Stimulated activated CD8-positive, alpha-beta memory T cell treated with anti-CD3 and anti-CD28 coated beads, Interleukin-15, amount 100 ng/mL, for 48 hours (primary cell): ENCODE data around the gene TRMT1L.
"Not testable (repeated sequence)": the region's sequence is repeated elsewhere in the genome, so short reads cannot be mapped to it uniquely, and the experiment has no call there.

ENCODE experiments used
- DNase-seq, 2 donors: peaks; one replicate each; pipeline ENCODE4 v3.0.0-alpha.2; 2020; ENCODE audit warnings: low read depth in 2 of 2

The TRMT1L gene, protein sequence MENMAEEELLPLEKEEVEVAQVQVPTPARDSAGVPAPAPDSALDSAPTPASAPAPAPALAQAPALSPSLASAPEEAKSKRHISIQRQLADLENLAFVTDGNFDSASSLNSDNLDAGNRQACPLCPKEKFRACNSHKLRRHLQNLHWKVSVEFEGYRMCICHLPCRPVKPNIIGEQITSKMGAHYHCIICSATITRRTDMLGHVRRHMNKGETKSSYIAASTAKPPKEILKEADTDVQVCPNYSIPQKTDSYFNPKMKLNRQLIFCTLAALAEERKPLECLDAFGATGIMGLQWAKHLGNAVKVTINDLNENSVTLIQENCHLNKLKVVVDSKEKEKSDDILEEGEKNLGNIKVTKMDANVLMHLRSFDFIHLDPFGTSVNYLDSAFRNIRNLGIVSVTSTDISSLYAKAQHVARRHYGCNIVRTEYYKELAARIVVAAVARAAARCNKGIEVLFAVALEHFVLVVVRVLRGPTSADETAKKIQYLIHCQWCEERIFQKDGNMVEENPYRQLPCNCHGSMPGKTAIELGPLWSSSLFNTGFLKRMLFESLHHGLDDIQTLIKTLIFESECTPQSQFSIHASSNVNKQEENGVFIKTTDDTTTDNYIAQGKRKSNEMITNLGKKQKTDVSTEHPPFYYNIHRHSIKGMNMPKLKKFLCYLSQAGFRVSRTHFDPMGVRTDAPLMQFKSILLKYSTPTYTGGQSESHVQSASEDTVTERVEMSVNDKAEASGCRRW

DNA sequence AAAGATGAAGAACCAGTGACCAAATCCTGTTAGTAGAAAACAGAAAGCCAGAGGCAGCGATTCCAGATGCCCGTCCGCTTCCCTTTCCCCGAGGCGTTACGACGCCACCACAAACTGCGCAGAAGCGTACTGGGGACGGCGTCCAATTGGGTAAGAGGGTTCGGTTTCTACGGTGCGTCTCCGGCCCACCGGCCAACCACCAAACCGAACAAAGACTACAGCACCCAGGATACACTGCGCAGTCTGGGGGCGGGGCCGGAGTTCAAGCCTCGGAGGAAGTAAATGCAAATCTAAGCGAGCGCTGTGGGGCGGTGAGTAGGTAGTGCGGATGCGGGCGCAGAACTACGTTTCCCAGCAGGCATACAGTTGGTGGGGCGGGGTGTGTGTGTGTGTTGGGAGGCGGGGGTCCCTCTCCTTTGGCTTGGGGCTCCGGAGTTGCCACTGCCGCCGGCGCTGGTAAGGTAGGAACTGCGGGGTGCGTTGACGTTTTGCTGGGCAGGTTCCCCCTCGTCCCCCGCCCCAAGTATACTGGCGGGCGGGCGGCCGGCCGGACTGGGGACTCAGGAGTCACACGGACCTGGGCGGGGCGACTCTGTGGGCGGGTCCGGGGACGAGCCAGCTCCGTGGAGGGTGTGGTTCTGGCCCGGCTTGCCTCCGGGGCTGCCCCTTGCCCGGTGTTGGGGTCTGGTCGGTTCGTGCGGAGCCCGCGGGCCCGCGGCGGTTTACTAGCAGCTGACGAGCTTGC lies at the start of gene TRMT1L, which contains the start of gene SWT1:
TRMT1L (minus strand) TSS at position 100 of the 745 bp plus-strand sequence. CDS start 241 bp downstream, outside the sequence.
SWT1 (plus strand) TSS at position 314 of the 745 bp plus-strand sequence. CDS start 3,675 bp downstream, outside the sequence.
- peak; percentile 97 to 98 for DNase-seq

DNA sequence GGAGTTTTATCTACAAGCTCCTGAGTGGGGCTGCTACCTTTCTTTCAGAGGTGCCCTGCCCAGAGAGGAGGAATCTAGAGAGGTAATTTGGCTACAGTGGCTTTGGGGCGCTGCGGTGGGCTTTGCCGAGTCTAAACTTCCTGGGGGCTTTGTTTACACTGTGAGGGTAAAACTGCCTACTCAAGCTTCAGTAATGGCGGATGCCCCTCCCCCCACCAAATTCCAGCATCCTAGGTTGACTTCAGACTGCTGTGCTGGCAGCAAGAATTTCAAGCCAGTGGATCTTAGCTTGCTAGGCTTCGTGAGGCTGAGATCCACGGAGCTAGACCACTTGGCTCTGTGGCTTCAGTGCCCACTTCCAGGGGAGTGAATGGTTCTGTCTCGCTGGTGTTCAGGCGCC lies 44.1 kb upstream of the TRMT1L start:
- no peak for DNase-seq

DNA sequence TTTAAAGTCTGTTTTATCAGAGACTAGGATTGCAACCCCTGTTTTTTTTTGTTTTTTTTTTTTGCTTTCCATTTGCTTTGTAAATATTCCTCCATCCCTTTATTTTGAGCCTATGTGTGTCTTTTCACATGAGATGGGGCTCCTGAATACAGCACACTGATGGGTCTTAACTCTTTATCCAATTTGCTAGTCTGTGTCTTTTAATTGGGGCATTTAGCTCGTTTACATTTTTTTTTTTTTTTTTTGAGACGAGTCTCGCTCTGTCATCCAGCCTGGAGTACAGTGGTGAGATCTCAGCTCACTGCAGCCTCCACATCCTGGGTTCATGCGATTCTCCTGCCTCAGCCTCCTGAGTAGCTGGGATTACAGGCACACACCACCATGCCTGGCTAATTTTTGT lies 42.0 kb upstream of the TRMT1L start:
- not testable (repeated sequence) for DNase-seq

DNA sequence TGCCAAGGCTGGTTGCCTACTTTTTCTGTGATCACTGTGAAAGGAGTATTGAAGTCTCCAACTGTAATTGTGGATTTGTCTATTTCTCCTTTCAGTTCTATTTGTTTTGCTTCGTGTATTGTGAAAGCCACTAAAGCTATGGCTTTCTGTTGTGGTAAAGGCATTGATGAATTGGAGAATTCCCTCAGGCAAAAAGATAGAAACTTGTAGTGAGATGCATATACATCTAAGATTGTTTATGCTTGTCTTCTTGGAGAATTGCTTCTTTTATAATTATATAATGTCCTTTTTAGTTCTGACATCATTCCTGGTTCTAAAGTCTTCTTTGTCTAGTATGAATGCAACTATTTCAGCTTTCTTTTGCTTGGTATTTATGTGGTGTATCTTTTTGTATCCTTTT lies 37.0 kb upstream of the TRMT1L start:
- DNase-seq: no peak

DNA sequence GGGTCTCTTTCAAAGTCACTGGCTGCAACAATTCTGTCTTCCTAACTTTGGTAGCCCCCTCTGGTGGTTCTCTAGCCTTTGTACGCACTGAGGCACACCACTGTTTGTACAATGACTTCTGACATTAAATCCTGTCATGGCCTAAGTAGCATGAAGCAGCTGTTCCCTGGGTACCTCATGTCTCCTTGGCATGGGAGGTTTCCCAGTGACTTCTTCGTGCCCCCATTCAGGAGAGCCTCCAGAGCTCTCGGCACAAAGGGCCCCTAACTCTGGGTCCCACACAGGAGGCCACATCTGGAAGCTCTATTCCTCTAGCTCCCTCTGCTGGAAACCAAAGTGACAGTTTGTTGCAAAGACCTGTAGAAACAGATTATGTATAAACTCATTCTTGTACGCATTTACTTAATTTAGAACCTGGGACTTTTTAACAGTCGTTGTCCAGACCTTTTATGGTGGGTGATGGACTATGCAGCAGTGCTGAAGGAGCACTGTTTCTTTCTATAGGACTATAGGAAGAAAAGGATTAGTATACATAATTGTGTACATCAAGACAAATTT lies 13.6 kb upstream of the TRMT1L start:
- DNase-seq: no peak

DNA sequence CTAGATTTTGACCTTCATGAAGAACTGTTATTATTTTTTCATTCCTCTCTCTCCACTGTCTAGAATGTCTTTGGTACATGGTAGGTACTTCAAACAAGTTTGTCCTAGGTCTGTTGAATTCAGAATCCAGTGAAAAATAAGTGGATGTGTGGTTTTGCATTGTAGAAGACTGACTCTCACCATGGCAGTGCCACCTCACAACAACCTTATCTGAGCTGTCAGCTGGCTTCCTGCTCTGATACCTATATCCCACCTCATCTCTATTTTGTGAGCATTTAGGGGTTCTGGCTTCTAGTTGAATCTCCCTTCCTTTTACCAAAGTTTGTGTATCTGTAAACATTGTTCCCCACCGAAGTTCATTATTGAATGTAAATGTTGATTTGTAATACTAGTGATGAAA lies 9.4 kb upstream of the TRMT1L start:
- no peak for DNase-seq

DNA sequence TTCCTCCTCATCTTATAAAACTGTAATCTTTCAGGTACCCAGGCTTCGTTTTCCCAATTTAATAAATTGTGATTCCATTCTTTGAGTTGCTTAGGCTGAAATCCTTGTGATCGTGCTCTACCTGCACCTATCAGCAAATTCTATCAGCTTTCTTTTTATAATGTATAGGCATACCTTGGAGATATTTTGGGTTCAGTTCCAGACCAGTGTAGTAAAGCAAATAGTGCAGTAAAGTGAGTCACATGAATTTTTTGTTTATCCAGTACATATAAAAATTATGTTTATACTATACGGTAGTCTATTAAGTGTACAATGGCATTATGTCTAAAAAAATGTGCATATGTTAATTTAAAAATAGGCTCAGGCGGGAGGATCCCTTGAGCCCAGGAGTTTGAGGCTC lies 5.7 kb upstream of the TRMT1L start:
- no peak for DNase-seq

DNA sequence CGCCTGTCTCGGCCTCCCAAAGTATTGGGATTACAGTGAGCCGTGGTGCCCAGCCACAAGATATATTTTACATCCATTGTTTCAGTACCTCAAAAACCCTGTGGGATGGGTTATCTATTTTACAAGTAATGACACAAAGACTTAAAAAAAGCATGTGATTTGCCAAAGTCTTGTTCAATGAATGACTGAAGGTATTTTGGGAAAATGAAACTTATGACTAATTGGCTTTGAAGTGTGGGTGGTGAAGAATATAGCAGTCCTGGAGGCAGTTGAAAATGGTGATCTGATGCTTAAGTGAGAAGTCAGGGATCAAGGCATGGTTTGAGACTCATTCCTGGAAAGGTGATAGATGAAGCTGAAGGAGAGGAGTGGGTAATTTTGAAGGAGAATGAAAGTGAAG lies 3.2 kb upstream of the TRMT1L start:
- no peak for DNase-seq

DNA sequence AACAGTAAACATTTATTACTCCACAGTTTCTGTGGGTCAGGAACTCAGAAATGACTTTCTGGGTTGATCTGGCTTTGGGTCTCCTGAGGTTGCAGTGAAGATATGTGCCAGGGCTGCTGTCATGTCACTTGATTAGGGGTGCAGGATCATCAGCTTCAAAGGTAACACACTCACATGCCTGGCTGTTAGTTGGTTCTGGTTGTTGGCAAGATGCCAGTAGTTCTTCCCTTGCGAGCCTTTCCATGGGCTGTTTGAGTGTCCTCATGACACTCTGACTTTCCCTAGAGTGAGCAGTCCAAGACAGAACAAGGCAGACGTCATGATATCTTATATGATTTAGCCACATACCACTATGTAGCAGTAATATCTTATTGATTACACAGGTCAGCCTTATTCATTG lies 2.0 kb upstream of the TRMT1L start:
- no peak for DNase-seq

DNA sequence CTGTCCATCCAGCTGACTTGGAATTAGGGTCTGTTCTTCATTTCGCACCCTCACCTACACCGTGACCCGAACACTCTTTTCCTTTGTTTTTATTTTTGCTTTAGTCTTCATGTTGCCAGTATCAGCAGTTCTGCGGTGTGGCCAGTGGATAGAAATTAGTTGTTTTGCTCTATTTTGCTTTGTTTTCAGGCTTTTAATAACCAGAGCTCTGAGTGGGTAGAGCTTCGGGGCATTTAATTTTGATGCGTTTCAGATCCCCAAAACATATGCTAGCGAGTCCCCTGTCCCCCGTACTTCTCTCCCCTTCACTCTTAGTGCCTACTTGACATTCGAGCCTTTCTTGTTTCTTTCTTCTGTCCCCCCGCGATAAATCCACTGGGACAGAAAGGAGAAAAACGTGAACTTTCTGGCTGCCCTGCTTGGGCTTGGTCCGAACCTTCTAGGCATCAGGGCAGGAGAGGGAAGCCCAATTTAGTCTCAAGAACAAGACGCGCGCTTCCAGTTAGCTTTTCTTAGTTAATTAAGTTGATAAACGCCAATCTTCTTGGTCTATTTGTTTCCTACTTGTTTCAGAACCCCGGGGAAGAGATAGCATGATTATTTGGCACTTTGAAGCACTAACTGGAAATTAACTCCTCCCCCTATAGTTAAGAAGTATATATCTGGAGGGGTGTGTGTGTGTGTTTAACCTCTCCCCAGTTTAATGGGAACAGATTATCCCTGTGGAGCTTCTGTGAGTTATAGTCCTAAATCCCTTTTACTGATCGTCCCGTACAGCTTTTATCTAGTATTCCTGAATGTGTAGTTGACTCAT lies 1.1 kb upstream of the TRMT1L start:
- no peak for DNase-seq

DNA sequence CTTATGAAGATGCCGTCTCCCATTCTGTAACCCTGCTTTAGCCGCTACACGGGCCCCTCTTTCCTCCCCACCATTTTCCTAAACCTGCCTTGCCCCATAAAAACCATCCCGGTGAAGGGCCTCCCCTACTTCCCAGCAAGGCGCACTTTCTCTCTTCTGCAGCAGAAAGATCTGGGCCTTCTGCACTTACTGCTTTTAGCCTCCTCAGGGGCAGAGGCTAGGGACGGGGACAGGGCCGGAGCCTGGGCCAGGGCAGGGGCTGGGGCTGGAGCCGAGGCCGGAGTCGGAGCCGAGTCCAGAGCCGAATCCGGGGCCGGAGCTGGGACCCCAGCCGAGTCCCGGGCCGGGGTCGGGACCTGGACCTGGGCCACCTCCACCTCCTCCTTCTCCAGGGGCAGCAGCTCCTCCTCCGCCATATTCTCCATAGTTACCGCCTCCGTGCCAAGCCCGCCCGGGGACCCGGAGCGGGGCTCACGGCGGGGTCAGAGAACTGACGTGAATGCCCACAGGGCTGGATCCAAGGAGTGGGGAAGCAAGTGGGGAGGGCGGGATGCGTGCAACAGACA lies 382 bp downstream of the TRMT1L start:
- DNase-seq: no peak

DNA sequence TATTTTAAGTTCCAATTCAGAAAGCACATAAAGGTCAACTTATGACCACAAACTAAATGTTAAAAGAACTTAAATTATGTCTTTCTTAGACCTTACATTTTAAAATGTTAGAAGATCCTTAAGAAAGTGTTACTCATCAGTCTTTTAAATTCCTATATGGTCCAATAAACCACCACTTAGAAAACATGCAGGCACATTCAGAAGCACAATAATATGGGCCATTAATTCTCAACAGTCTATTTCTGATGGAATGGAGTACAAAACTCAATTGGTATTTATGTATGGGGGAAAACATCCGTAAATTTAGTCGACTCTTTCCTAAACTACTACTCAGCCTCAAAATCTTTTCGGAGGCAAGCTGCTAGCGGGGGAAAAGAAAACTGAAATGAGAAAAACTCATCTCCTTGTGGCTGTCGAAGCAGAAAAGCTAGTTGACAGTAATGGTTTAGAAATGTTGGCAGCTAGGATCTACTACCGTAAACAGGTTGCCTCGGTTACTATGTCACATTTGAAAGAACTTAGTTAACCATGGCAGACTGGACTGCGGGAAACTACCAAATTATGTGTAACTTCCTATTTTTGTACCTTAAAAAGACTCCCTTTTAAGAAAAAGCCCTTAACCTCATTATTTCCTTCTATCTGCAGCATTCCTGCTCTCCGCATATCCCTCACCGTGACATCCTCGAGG lies 1.0 kb downstream of the TRMT1L start:
- DNase-seq: no peak

DNA sequence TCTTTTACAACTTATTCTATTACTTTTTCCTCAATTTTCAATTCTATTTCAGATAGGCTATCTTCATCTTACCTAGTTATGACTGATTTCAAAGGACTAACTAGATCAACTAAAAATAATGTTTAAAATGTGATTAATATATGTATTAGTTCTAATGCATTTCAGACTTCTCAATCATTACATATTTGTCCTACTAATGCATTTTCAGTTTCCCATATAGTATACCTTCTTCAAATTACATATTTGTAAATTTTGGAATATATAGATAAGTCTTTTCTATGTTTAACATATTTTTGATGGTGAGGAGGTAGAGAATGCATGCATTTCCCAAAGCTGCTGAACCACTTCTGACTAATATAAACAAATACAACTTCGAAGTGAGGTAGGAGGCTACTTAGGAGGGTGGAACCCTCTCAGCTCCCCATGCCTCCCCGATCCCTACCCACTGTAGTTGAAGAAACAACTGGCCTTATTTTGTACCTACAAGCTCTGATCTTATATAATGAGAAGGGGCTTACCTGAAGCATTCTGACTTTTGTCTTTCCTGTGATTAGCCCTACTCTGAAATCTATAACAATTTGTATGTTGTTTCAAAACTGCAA lies 1.7 kb downstream of the TRMT1L start:
- no peak for DNase-seq

DNA sequence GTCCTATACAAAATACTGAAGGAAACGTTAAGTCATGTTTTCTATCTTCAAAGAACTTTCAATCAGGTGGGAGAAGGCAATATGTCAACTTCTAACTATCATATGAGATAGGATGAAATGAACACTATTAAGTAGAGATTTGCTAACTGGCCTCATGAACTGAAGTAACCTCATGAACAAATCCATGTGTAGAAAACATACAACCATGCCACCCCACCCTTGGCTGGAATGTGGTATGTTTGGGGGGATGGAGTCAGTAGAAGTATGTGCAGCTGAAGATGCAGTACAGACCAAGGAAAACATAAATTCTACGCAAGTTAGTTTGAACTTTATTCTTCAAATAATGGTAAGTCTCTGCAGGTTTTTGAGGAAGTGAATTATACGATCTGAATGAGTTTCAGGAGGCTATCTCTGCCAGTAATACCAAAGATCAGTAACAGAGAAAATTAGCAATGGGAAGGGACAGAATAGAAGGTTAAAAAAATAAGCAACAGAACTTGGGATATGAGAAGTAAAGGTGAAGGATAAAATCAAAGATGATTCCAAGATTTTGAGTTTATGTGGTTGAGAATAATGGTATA lies 4.5 kb downstream of the TRMT1L start:
- DNase-seq: no peak

DNA sequence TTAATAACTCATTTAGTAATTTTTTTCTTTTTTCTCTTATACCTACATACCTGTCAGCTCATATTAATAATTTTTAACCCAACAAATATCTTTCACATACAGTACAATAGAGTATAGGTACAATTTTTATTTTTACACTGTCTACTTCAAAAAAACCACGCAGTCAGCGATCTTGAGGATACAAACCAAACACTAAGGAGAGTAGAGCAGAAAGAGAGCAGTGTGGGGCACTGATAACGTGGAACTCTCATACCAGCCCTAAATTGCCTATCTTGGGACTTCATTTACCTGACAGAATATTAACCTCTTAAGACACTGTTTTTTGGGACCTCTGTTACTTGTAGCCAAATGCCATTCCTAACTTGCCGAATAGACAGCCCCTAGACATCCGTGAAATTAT lies 5.5 kb downstream of the TRMT1L start:
- DNase-seq: no peak

DNA sequence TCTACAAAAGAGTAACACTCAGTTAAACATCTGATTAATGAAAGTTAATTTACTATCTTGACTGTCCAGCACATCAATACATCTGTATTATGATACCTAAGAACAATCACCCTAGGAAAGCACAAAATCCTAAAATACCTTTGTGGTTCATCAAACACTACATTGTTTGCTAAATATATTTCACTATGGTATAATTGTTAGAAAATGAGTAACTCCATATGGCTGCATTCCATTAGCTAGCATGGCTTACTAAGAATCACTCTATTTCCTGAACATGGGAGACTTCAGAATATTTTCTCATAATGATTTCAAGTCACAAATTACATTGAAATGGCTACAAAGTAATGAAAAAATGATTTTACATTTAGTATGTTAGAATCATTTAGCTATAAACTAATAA lies 12.5 kb downstream of the TRMT1L start:
- DNase-seq: no peak

DNA sequence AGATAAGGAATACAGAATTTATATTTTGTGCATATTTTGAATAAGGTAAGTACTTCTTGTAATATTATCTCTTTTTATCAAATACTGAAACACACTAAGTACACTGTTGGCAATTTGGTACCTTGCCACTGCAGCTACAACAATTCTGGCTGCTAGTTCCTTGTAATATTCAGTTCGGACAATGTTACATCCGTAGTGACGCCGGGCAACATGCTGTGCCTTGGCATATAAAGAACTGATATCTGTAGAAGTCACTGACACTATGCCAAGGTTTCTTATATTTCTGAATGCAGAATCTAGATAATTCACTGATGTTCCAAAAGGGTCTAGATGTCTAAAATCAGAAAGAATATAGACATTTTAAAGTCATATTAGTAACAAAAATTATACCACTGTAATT lies 17.5 kb downstream of the TRMT1L start:
- DNase-seq: no peak

DNA sequence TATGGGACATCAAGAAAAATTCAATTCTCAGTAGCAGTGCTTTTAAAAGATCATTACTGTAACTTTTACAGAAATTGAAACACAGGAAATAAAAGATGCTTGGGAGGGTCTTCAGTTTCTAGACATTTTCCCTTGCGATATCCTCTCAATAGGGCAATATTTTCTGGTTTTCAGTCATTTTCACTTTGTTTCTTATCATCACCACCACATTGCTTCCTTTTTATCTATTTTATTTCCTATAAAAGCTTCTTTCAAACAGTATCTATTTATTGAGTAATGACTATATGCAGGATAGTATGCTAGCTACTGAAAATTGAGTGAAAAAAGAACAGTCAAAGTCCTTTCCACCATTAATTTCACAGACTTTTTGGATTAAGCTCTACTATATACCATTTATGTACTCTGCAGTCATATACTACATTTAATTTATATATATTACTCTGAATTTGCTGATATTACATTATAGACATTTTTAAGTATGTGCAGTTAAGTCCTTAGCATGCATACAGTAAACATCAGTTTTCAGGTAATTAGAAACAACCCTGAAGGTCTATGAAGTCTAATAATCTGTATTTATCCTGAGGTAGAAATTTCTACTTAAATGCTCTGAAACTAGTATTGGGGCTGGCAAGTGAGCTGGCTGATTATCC lies 18.7 kb downstream of the TRMT1L start:
- DNase-seq: no peak

DNA sequence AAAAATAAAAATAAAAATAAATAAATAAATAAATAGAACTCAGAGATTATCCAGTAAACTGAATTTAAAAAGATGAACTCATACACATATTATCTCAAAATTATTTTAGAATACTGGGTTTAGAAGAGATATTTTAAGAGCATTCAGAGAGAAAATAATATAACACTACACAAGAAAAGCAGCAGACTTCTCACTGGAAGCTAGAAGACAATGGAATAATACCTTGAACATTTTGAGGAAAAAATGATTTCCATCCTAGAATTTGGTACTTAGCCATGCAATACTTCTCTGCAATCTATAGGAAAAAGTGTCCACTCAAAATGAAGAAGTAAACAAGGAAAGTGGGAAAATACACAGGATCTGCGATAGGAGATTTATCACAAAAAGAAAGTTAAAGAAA lies 24.2 kb downstream of the TRMT1L start:
- no peak for DNase-seq
